HepG2 (cell line): ENCODE measurements around the gene APEX1.

Experiments
- CENPX ChIP-seq: sonication (generic); formaldehyde crosslinking; IDR thresholded peaks from 2 replicates; pipeline ENCODE4 v1.9.0; 2021; ENCODE audit warnings: mild to moderate bottlenecking, missing genetic modification reagents, moderate library complexity
- GABPA ChIP-seq, 2 experiments: IDR thresholded peaks; 2 replicates each; pipeline ENCODE4 v1.6.1; 2011 to 2016; ENCODE audit warnings: low read depth in 2 of 2, low read length in 1 of 2, missing biosample characterization in 1 of 2, missing genetic modification characterization in 1 of 2
- KLF16 ChIP-seq, 2 experiments: sonication (generic) in 1 of 2; formaldehyde crosslinking in 1 of 2; IDR thresholded peaks; 2 replicates each; pipeline versions ENCODE4 v1.6.1 to v1.8.0; 2016 to 2023; ENCODE audit warnings: missing genetic modification reagents in 2 of 2, missing compliant biosample characterization in 1 of 2
- NR1H2 ChIP-seq: sonication (generic); formaldehyde crosslinking; IDR thresholded peaks from 2 replicates; pipeline ENCODE4 v1.8.1; 2022; ENCODE audit warnings: low read depth, missing genetic modification reagents, borderline replicate concordance
- POLR2A ChIP-seq, 2 experiments: IDR thresholded peaks; 2 replicates each; pipeline ENCODE4 v1.6.1; 2011; ENCODE audit warnings: low read depth in 2 of 2, low read length in 2 of 2, mild to moderate bottlenecking in 1 of 2, moderate library complexity in 1 of 2; ENCODE audit not compliant: insufficient read depth in 1 of 2
- POLR2AphosphoS2 ChIP-seq: IDR thresholded peaks from 2 replicates; pipeline ENCODE4 v1.6.1; 2011; ENCODE audit warnings: low read depth, low read length, improper control_type of control experiment
- SMC3 ChIP-seq: IDR thresholded peaks from 2 replicates; pipeline ENCODE4 v1.6.1; 2011; ENCODE audit warnings: low read length, improper control_type of control experiment
- ZNF3 ChIP-seq: IDR thresholded peaks from 2 replicates; pipeline ENCODE4 v1.7.0; 2017; ENCODE audit warnings: inconsistent platforms
- ZSCAN22 ChIP-seq: sonication (generic); formaldehyde crosslinking; IDR thresholded peaks from 2 replicates; pipeline ENCODE4 v1.4.0; 2020; ENCODE audit warnings: mild to moderate bottlenecking, missing genetic modification reagents
- ZZZ3 ChIP-seq: sonication (generic); formaldehyde crosslinking; IDR thresholded peaks from 2 replicates; pipeline ENCODE4 v1.4.0; 2020; ENCODE audit warnings: missing genetic modification reagents, mild to moderate bottlenecking, borderline replicate concordance
- TF ChIP-seq, protein P1 (sequence below): sonication (generic); formaldehyde crosslinking; conservative IDR thresholded peaks from 2 replicates; pipeline ENCODE4 v1.5.0; 2020; ENCODE audit warnings: missing genetic modification reagents
- TF ChIP-seq, protein P2 (sequence below), 2 experiments: IDR thresholded peaks; 2 replicates each; pipeline ENCODE4 v1.6.1; 2011 to 2012; ENCODE audit warnings: low read length in 2 of 2, borderline replicate concordance in 1 of 2, low read depth in 1 of 2, mild to moderate bottlenecking in 1 of 2, moderate library complexity in 1 of 2
- TF ChIP-seq, protein P3 (sequence below), 2 experiments: fragments of 450-650 bp in 1 of 2; sonication (generic) in 1 of 2; formaldehyde crosslinking in 1 of 2; IDR thresholded peaks; 2 replicates each; pipeline versions ENCODE4 v1.6.1 to v1.8.0; 2016 to 2022; ENCODE audit warnings: antibody characterized with exemption in 1 of 2, mild to moderate bottlenecking in 1 of 2, missing genetic modification reagents in 1 of 2

DNA sequence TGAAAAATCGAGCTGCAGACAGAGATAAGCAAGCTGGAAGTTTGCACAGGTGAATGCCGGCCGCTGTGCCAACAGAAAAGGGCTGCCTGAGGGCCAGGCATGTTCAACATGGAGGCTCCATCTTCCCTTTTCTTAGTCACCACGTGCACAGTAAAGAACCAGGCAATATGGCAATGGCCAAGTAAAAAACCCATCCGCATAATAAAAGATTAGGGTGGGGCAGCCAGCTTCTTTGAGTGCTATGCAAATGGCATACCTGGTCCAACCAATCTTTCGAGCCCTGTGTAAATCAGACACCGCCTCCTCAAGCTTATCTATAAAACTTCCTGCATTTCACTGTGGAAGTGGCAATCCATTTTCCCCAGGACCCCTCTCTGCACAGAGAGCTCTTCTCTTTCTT is 30.9 kb downstream of the APEX1 start:
- TF ChIP-seq, protein P1, sequence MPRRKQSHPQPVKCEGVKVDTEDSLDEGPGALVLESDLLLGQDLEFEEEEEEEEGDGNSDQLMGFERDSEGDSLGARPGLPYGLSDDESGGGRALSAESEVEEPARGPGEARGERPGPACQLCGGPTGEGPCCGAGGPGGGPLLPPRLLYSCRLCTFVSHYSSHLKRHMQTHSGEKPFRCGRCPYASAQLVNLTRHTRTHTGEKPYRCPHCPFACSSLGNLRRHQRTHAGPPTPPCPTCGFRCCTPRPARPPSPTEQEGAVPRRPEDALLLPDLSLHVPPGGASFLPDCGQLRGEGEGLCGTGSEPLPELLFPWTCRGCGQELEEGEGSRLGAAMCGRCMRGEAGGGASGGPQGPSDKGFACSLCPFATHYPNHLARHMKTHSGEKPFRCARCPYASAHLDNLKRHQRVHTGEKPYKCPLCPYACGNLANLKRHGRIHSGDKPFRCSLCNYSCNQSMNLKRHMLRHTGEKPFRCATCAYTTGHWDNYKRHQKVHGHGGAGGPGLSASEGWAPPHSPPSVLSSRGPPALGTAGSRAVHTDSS (CRISPR knock-in tag) = no peak
- TF ChIP-seq GABPA (IDR thresholded peaks at IDR 0.05; ENCODE audit: low read depth, low read length) (no peak), GABPA (CRISPR knock-in tag; IDR thresholded peaks at IDR 0.05; ENCODE audit: low read depth) (no peak), ZZZ3 (CRISPR knock-in tag) (no peak), KLF16 (CRISPR knock-in tag; IDR thresholded peaks at IDR 0.05) (no peak), POLR2AphosphoS2 (no peak), ZNF3 (CRISPR knock-in tag) (no peak), POLR2A (IDR thresholded peaks at IDR 0.05; ENCODE audit: insufficient read depth in 1 of 2, low read depth in 2 of 2, low read length in 2 of 2) (no peak), SMC3 (no peak), ZSCAN22 (CRISPR knock-in tag) (no peak), CENPX (CRISPR knock-in tag) (no peak), NR1H2 (CRISPR knock-in tag) (no peak)
- TF ChIP-seq, protein P2, sequence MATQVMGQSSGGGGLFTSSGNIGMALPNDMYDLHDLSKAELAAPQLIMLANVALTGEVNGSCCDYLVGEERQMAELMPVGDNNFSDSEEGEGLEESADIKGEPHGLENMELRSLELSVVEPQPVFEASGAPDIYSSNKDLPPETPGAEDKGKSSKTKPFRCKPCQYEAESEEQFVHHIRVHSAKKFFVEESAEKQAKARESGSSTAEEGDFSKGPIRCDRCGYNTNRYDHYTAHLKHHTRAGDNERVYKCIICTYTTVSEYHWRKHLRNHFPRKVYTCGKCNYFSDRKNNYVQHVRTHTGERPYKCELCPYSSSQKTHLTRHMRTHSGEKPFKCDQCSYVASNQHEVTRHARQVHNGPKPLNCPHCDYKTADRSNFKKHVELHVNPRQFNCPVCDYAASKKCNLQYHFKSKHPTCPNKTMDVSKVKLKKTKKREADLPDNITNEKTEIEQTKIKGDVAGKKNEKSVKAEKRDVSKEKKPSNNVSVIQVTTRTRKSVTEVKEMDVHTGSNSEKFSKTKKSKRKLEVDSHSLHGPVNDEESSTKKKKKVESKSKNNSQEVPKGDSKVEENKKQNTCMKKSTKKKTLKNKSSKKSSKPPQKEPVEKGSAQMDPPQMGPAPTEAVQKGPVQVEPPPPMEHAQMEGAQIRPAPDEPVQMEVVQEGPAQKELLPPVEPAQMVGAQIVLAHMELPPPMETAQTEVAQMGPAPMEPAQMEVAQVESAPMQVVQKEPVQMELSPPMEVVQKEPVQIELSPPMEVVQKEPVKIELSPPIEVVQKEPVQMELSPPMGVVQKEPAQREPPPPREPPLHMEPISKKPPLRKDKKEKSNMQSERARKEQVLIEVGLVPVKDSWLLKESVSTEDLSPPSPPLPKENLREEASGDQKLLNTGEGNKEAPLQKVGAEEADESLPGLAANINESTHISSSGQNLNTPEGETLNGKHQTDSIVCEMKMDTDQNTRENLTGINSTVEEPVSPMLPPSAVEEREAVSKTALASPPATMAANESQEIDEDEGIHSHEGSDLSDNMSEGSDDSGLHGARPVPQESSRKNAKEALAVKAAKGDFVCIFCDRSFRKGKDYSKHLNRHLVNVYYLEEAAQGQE (IDR thresholded peaks at IDR 0.05; ENCODE audit: borderline replicate concordance in 1 of 2, low read depth in 1 of 2, low read length in 2 of 2) = no peak
- TF ChIP-seq, protein P3, sequence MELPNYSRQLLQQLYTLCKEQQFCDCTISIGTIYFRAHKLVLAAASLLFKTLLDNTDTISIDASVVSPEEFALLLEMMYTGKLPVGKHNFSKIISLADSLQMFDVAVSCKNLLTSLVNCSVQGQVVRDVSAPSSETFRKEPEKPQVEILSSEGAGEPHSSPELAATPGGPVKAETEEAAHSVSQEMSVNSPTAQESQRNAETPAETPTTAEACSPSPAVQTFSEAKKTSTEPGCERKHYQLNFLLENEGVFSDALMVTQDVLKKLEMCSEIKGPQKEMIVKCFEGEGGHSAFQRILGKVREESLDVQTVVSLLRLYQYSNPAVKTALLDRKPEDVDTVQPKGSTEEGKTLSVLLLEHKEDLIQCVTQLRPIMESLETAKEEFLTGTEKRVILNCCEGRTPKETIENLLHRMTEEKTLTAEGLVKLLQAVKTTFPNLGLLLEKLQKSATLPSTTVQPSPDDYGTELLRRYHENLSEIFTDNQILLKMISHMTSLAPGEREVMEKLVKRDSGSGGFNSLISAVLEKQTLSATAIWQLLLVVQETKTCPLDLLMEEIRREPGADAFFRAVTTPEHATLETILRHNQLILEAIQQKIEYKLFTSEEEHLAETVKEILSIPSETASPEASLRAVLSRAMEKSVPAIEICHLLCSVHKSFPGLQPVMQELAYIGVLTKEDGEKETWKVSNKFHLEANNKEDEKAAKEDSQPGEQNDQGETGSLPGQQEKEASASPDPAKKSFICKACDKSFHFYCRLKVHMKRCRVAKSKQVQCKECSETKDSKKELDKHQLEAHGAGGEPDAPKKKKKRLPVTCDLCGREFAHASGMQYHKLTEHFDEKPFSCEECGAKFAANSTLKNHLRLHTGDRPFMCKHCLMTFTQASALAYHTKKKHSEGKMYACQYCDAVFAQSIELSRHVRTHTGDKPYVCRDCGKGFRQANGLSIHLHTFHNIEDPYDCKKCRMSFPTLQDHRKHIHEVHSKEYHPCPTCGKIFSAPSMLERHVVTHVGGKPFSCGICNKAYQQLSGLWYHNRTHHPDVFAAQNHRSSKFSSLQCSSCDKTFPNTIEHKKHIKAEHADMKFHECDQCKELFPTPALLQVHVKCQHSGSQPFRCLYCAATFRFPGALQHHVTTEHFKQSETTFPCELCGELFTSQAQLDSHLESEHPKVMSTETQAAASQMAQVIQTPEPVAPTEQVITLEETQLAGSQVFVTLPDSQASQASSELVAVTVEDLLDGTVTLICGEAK (IDR thresholded peaks at IDR 0.05) = no peak
- TF ChIP-seq, protein P3 (CRISPR knock-in tag; IDR thresholded peaks at IDR 0.05) = no peak
